IPS-18a (cell line): ENCODE data around the gene SNAPC4.
"Not testable (repeated sequence)": the region's sequence is repeated elsewhere in the genome, so short reads cannot be mapped to it uniquely, and the experiment has no call there.

Source experiments
- H3K27ac ChIP-seq: one replicate; pipeline ENCODE4 v1.5.1; 2013; ENCODE audit warnings: low read length
- H3K27me3 ChIP-seq: one replicate; pipeline ENCODE4 v1.6.1; 2013; ENCODE audit warnings: mild to moderate bottlenecking, low read length; ENCODE audit not compliant: control insufficient read depth, insufficient read depth
- H3K36me3 ChIP-seq: one replicate; pipeline ENCODE4 v1.6.1; 2013; ENCODE audit warnings: low read depth, low read length; ENCODE audit not compliant: control insufficient read depth
- H3K4me1 ChIP-seq: one replicate; pipeline ENCODE4 v1.6.1; 2013; ENCODE audit warnings: low read depth, low read length; ENCODE audit not compliant: control insufficient read depth
- H3K4me3 ChIP-seq: one replicate; pipeline ENCODE4 v1.5.1; 2013; ENCODE audit warnings: low read length
- H3K9ac ChIP-seq: one replicate; pipeline ENCODE4 v1.6.1; 2013; ENCODE audit warnings: mild to moderate bottlenecking, low read length, moderate library complexity
- H3K9me3 ChIP-seq: one replicate; pipeline ENCODE4 v1.6.1; 2013; ENCODE audit warnings: low read depth, low read length; ENCODE audit not compliant: control insufficient read depth

Gene SNAPC4

GRCh38 chr9:136355616-136356557 is 44.1 kb downstream of the SNAPC4 start:
- Histone ChIP-seq H3K36me3 (no peaks in the 10 kb centered on the region), H3K4me1 (no peaks in the 10 kb centered on the region), H3K9ac (no peak overlapping the region), H3K27me3 (no peaks in the 10 kb centered on the region), H3K9me3 (no peaks in the 10 kb centered on the region), H3K4me3 (no peak overlapping the region), H3K27ac (no peak overlapping the region)

DNA sequence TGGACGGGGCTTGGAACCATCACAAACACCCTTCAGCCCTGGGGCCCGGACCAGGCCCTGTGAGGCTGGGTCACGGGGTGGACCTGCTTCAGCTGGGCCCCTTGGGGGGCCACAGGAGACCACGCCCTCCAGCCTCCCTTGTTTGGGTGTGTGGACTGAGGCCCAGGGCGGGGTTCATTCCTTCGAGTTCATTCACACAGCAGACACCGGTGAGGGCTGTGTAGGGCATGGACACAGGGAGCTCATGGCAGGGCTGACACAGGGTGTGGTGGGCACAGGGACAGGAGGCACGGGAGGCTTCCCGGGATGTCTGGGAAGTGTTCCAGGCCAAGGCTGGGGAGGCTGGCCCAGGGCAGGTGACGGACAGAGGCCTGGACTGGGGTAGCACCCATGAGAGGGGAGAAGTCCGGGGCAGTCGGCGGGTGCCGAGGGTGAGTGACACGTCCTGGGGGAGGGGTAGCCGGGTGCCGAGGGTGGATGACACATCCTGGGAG is 45.3 kb downstream of the SNAPC4 start:
- no peak overlapping the region for H3K4me3 ChIP-seq
- no peaks in the 10 kb centered on the region for H3K36me3 ChIP-seq
- H3K9ac ChIP-seq: no peak overlapping the region
- no peaks in the 10 kb centered on the region for H3K9me3 ChIP-seq
- H3K27me3 ChIP-seq: no peaks in the 10 kb centered on the region
- no peaks in the 10 kb centered on the region for H3K4me1 ChIP-seq
- H3K27ac ChIP-seq: no peak overlapping the region

GRCh38 chr9:136353757-136354488 is 46.0 kb downstream of the SNAPC4 start:
- no peak overlapping the region for H3K9ac ChIP-seq

GRCh38 chr9:136353088-136353487 is 46.9 kb downstream of the SNAPC4 start:
- H3K27me3 ChIP-seq: no peaks in the 10 kb centered on the region
- no peaks in the 10 kb centered on the region for H3K36me3 ChIP-seq
- H3K9me3 ChIP-seq: no peaks in the 10 kb centered on the region
- H3K4me3 ChIP-seq: no peak overlapping the region
- H3K4me1 ChIP-seq: no peaks in the 10 kb centered on the region
- H3K27ac ChIP-seq: no peak overlapping the region
- H3K9ac ChIP-seq: no peak overlapping the region

More at GRCh38 chr9:136353757-136354488, 46.0 kb downstream of the SNAPC4 start:
- no peak overlapping the region for H3K4me3 ChIP-seq
- no peaks in the 10 kb centered on the region for H3K27me3 ChIP-seq
- no peaks in the 10 kb centered on the region for H3K9me3 ChIP-seq
- H3K36me3 ChIP-seq: no peaks in the 10 kb centered on the region
- H3K27ac ChIP-seq: no peak overlapping the region
- no peaks in the 10 kb centered on the region for H3K4me1 ChIP-seq

GRCh38 chr9:136352682-136353081 is 47.3 kb downstream of the SNAPC4 start:
- Histone ChIP-seq H3K36me3 (no peaks in the 10 kb centered on the region), H3K4me3 (no peak overlapping the region), H3K4me1 (no peaks in the 10 kb centered on the region), H3K9me3 (no peaks in the 10 kb centered on the region), H3K9ac (no peak overlapping the region), H3K27ac (no peak overlapping the region), H3K27me3 (no peaks in the 10 kb centered on the region)

GRCh38 chr9:136351868-136352267 is 48.1 kb downstream of the SNAPC4 start:
- not testable (repeated sequence) for H3K27ac ChIP-seq, H3K4me3 ChIP-seq, H3K4me1 ChIP-seq, H3K27me3 ChIP-seq, H3K36me3 ChIP-seq, H3K9me3 ChIP-seq, H3K9ac ChIP-seq

DNA sequence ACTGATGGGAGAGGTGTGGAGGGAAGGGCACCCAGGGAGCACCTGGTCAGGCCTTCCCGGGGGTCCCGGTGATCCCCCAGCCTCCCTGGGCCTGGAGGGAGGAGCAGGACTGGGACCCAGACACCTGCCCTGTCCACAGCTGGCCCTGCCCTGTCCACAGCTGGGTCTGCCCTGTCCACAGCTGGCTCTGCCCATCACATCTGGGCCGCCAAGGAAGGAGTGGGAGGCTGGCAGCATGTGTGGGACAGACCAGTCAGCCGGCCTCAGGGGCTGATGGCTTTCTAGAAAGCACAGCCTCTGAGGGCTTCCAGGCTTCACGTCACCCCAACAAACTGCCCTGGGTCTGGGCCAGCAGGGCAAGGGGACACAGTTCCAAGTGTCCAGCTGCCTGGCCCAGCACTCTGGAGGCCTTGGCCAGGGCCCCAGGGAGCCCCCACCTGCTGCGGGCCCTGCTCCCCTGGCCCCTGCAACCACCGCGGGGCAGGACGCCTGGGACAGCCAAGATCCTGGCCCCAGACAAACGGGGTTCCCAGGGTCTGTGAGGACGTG is 48.6 kb downstream of the SNAPC4 start:
- Histone ChIP-seq H3K9me3 (no peaks in the 10 kb centered on the region), H3K9ac (no peak overlapping the region), H3K4me3 (no peak overlapping the region), H3K36me3 (no peaks in the 10 kb centered on the region), H3K4me1 (no peaks in the 10 kb centered on the region), H3K27ac (no peak overlapping the region), H3K27me3 (no peaks in the 10 kb centered on the region)
